Measurements from ENCODE around the gene NCOA6. TPM values are rescaled to one million over a fixed set of nuclear protein-coding genes. Genes with fewer than 3 reads are reported as not detected.

The NCOA6 gene
- total RNA-seq, 4 donors from 2014 or later = 20.9 to 37.6 (median 29.9) TPM

GRCh38 chr20:34701405-34702085, 123.9 kb downstream of the NCOA6 start:
- intact Hi-C loops (cut with DNase I; ENCODE audit: low total_unique reads) = loop anchor here (10.0 kb wide), 1 partner anchor 127 kb away; no protein-coding TSS in a partner anchor
- no peak overlapping the region for H3K4me3 ChIP-seq (ENCODE audit: low read depth, poor library complexity, severe bottlenecking)
- no peak for DNase-seq (ENCODE audit: low spot score in 2 of 2)
- TF ChIP-seq POLR2A (IDR thresholded peaks at IDR 0.05) (no peak), CTCF (IDR thresholded peaks at IDR 0.05) (no peak)
- WGBS, 2 donors = 84% methylated on average over 6 of the region's 6 CpGs

- 57 to 66% methylated on average over 4 of the region's 4 CpGs for WGBS, 2 donors
- TF ChIP-seq CTCF (IDR thresholded peaks at IDR 0.05) = no peak
- intact Hi-C loops (cut with DNase I; ENCODE audit: low total_unique reads) = no loop called here
- DNase-seq (ENCODE audit: low spot score in 2 of 2) = no peak
- no peak overlapping the region for H3K4me3 ChIP-seq (ENCODE audit: low read depth, poor library complexity, severe bottlenecking)
Measured at GRCh38 chr20:34693414-34693813, 132.0 kb downstream of the NCOA6 start.

DNA sequence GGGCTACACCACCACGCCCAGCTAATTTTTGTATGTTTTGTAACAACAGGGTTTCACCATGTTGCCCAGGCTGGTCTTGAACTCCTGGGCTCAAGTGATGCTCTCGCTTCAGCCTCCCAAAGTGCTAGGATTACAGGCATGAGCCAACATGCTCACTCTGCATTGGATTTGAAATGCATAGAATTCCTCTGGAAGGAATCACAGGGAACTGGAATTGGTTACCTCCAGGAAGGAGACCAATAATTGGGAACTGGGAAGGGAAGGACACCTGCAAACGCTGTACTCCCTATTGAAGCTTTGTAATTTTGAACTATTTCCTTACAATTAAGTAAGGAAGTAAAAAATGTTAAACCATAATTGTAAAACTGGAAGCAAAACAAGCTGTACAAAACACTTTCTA, 133.6 kb downstream of the NCOA6 start:
- DNase-seq (ENCODE audit: low spot score in 2 of 2) = no peak
- intact Hi-C loops (cut with DNase I; ENCODE audit: low total_unique reads) = no loop called here
- no peak overlapping the region for H3K4me3 ChIP-seq (ENCODE audit: low read depth, poor library complexity, severe bottlenecking)
- TF ChIP-seq CTCF (IDR thresholded peaks at IDR 0.05) (no peak), POLR2A (IDR thresholded peaks at IDR 0.05) (no peak)
- WGBS, 2 donors = 80 to 81% methylated on average over 3 of the region's 3 CpGs

DNA sequence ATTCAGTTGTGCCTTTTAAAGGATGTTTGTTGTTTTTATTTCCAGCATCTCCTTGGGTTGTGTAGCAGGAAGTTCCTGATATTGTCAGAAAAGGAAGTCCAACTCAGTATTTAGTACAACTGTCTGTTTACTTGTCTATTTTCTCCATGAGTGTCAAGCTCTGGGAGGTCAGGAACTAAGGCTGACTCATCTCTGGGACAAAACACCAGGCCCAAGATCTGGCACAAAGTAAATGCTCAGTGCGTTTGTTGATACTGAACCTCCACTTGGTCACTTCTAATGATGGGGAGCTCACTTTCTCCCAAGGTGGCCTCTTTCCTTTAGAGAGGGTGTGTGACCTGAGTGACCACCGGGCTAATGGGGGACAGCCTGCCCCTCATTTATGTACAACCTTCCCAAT, 136.0 kb downstream of the NCOA6 start:
- no peak for TF ChIP-seq CTCF (IDR thresholded peaks at IDR 0.05)
- TF ChIP-seq POLR2A (IDR thresholded peaks at IDR 0.05) = no peak
- DNase-seq (ENCODE audit: low spot score in 2 of 2) = no peak
- 67 to 89% methylated on average over 1 to 2 of the region's 2 CpGs for WGBS, 2 donors
- intact Hi-C loops (cut with DNase I; ENCODE audit: low total_unique reads) = no loop called here
- no peak overlapping the region for H3K4me3 ChIP-seq (ENCODE audit: low read depth, poor library complexity, severe bottlenecking)

GRCh38 chr20:34683667-34684066, 141.8 kb downstream of the NCOA6 start:
- no peak for DNase-seq (ENCODE audit: low spot score in 2 of 2)
- TF ChIP-seq POLR2A (IDR thresholded peaks at IDR 0.05) (no peak), CTCF (IDR thresholded peaks at IDR 0.05) (no peak)
- no peak overlapping the region for H3K4me3 ChIP-seq (ENCODE audit: low read depth, poor library complexity, severe bottlenecking)
- intact Hi-C loops (cut with DNase I; ENCODE audit: low total_unique reads) = no loop called here
- 93 to 96% methylated on average over 3 of the region's 3 CpGs for WGBS, 2 donors

- no peak overlapping the region for H3K4me3 ChIP-seq (ENCODE audit: low read depth, poor library complexity, severe bottlenecking)
- no peak for DNase-seq (ENCODE audit: low spot score in 2 of 2)
- TF ChIP-seq POLR2A (IDR thresholded peaks at IDR 0.05) (no peak), CTCF (IDR thresholded peaks at IDR 0.05) (no peak)
- intact Hi-C loops (cut with DNase I; ENCODE audit: low total_unique reads) = no loop called here
Measured at GRCh38 chr20:34680586-34681175, 144.8 kb downstream of the NCOA6 start.
